ENCODE measurements around the gene EPAS1.

Gene EPAS1

GRCh38 chr2:46413631-46414030 lies 116.4 kb downstream of the EPAS1 start:
- DNase-seq = no peak

DNA sequence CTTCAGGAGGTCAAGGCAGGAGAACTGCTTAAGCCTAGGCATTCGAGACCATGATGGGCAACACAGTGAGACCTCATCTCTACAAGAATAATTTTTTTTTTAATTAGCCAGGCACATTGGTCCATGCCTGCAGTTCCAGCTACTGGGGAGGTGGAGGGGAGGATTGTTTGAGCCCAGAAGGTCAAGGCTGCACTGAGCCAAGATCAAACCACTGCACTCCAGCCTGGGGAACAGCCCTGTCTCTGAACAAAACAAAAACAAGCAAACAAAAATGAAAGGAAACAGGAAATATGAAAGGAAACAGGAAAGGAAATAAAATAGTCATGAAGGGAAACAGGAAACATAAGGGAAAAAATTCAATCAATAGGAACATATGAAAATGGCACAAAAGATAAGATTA lies 117.5 kb downstream of the EPAS1 start:
- DNase-seq = no peak

DNA sequence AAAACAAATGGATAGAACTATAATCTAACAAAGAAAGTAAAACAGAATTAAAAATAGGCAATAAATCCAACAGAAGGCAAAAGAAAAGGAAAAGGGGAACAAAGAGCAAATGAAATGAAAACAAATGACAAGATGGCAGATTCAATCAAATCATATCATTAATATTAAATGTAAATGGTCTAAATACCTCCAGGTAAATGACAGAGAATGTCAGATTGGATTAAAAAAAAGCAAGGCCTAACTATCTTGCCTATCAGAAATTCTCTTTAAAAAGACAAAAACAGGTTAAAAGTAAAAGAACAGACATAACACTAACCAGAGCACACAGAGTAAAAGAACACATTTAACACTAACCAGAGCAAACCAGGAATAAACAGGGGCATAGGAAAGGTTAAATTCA lies 119.1 kb downstream of the EPAS1 start:
- no peak for DNase-seq

- DNase-seq = no peak
Measured at GRCh38 chr2:46416739-46417403, 119.7 kb downstream of the EPAS1 start.

GRCh38 chr2:46420945-46421344 lies 123.7 kb downstream of the EPAS1 start:
- DNase-seq = no peak

- DNase-seq = no peak
Measured at GRCh38 chr2:46421361-46421760, 124.2 kb downstream of the EPAS1 start.

DNA sequence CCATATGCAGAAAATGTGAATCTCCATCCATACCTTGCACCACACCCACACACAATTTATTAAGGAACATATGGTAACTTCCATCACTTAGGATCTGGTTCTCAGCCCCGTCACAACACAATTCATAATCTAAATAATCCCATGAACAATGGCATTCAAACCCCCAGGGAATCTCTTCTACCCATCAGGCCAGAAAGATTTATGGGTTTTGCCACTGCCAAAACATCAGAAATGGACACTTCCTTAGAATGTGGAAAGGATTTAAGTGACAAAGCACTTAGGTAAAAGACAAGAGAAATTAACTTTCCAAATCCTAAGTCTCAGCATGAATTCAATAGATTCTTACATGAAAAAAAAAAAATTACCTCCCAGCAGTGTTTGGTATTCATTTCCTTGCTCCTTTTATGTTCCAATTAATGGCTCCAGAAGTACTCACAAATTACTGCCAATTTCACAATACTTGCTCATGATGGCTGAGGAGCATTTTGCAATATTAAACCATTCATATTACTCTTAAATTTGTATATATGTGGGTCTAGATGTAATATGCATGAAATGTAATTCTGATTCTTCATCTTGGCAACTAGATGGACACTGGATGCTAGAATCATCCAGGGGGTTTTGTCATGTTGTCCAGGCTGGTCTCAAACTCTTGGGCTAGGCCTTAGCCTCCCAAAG lies 125.6 kb downstream of the EPAS1 start:
- DNase-seq = no peak

DNA sequence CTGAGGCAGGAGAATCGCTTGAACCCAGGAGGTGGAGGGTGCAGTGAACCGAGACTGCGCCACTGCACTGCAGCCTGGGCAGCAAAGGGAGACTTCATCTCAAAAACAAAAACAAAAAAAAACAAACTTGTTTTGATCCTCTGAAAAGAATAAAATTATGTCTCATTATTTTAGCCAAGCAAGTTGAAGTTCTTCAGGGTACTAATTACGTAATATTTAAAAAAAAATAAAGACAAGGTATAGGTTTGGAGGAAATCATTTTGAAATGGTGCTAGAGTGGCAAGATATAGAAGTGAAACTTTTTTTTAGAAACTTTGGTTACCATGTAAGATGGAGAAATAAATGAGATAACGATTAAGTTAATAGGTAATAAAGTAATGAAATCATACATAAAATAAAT lies 127.7 kb downstream of the EPAS1 start:
- no peak for DNase-seq

DNA sequence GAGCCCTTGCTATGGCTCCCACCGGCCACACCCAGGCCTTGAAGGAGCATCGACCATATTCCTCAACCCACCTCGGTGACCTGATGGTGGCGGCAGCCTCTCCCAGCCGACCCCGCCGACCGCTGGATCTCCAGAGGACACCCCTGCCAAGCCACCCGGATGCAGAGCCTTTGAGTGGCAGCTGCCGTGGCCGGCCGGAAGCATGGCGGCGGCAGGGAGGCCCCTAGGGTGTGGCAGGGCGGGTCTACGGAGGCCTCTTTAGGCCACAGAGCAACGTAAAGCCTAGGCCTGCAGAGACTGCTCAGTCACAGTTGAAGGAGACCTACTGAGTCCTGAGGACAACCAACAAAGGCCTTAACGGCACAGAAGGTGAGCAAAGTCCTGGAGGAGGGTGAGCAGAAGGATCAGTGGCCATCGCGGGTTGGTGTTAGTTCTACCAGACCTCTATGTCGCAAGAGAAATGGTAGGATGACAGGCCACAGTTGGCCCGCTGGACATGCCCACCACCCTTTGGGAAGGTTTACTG lies 131.8 kb downstream of the EPAS1 start:
- no peak for DNase-seq

GRCh38 chr2:46430413-46430812 lies 133.2 kb downstream of the EPAS1 start:
- no peak for DNase-seq

GRCh38 chr2:46430992-46431391 lies 133.8 kb downstream of the EPAS1 start:
- no peak for DNase-seq

GRCh38 chr2:46431481-46432235 lies 134.5 kb downstream of the EPAS1 start:
- no peak for DNase-seq

- no peak for DNase-seq
Measured at GRCh38 chr2:46434851-46435273, 137.7 kb downstream of the EPAS1 start.

- no peak for DNase-seq
Measured at GRCh38 chr2:46435353-46435752, 138.1 kb downstream of the EPAS1 start.

DNA sequence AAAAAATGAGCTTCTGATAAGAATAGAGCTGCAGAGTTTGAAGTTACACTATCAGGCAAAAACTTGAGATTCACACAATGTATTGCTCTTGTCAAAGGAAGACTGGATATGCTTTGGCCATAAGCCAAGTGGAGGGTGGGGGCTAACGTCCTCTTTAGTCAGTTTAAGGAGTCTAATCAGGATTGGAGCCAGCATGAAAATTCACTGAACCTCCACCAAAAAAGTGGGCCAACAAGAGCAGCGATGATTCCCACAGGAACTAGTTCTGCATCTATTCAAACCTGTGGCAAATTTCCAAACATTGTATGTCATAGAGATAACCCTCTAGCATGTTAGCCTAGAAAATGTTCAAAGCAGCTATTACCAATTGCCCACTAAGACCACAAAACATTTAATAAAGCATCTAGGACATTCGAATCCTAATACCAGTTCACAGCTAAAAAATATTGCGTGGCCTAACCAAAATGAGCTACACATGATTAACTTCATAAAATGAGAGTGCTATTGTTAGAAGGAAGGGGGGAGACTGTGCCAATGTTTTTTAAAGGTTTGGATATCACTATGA lies 138.7 kb downstream of the EPAS1 start:
- DNase-seq = no peak

Data from activated CD4-positive, CD25-positive, alpha-beta regulatory T cell treated with anti-CD3 and anti-CD28 coated beads, Interleukin-2, amount 50 U/mL, for 72 hours (primary cell).